GM13977 (cell line): ENCODE data around the gene SH3GL1.
A peak's percentile ranks its signal among the peaks of the same experiment; 100 is the strongest.
"Not testable (repeated sequence)": the region's sequence is repeated elsewhere in the genome, so short reads cannot be mapped to it uniquely, and the experiment has no call there.

ENCODE experiments used
- DNase-seq: peaks from one replicate; pipeline ENCODE4 v3.0.0; 2012; ENCODE audit warnings: low spot score
- in situ Hi-C: fragments of 300-500 bp; cut with MboI; formaldehyde crosslinking; loops from one replicate; pipeline ENCODE4 v1.12.0; 2022; ENCODE audit warnings: low sequenced_read_pairs, low pct_unique_long_range_greater_than_20kb, mixed read lengths, inconsistent platforms; ENCODE audit not compliant: unreplicated experiment
- TF ChIP-seq, protein P1 (sequence below): IDR thresholded peaks from 2 replicates; pipeline ENCODE4 v1.5.1; 2012; ENCODE audit warnings: mild to moderate bottlenecking, control low read depth; ENCODE audit not compliant: insufficient read depth; ENCODE audit errors: extremely low read depth, missing control alignments

The SH3GL1 gene

DNA sequence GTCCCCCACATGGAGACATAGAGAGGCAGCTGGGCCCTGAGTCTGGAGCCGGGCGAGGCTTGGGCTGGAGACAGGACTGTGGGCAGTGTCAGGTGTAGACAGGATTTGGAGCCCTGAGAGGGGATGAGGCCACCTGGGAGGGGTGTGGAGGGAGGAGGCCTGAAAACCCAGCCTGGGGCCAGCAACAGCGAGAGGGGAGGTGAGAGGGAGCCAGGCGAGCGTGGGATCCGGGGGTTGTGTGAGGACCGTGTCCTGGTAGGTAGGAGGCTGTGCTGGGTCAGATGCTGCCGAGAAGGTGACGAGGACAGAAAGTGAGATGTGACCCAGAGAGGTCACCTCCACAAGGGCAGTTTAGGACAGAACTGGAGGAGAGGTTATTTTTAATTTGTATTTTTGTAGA, 49.6 kb downstream of the SH3GL1 start:
- TF ChIP-seq, protein P1, sequence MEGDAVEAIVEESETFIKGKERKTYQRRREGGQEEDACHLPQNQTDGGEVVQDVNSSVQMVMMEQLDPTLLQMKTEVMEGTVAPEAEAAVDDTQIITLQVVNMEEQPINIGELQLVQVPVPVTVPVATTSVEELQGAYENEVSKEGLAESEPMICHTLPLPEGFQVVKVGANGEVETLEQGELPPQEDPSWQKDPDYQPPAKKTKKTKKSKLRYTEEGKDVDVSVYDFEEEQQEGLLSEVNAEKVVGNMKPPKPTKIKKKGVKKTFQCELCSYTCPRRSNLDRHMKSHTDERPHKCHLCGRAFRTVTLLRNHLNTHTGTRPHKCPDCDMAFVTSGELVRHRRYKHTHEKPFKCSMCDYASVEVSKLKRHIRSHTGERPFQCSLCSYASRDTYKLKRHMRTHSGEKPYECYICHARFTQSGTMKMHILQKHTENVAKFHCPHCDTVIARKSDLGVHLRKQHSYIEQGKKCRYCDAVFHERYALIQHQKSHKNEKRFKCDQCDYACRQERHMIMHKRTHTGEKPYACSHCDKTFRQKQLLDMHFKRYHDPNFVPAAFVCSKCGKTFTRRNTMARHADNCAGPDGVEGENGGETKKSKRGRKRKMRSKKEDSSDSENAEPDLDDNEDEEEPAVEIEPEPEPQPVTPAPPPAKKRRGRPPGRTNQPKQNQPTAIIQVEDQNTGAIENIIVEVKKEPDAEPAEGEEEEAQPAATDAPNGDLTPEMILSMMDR = no peak
- in situ Hi-C loops = loop anchor here (10.0 kb wide), 1 partner anchor 76 kb away; the partner anchor contains the start of gene SHD
- DNase-seq = no peak

DNA sequence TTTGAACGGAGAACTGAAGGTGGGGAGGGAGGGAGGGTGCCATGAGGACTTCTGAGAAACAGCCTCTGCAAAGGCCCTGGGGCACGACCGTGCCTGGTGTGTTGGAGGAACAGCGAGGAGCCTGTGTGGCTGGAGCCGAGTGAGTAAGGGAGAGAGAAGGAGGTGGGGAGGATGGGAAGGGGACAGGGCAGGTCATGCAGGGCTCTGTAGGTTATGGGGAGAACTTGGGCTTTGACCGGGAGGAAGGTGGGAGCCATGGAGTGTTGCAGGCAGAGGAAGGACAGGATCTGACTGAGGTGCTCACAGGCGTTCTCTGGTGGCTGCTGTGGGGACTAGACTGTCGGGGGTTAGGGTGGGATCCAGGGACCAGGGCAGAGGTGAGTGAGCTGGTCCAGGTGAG, 50.2 kb downstream of the SH3GL1 start:
- DNase-seq = no peak
- in situ Hi-C loops = loop anchor here (10.0 kb wide), 1 partner anchor 75 kb away; the partner anchor contains the start of gene SHD
- TF ChIP-seq, protein P1 = no peak

DNA sequence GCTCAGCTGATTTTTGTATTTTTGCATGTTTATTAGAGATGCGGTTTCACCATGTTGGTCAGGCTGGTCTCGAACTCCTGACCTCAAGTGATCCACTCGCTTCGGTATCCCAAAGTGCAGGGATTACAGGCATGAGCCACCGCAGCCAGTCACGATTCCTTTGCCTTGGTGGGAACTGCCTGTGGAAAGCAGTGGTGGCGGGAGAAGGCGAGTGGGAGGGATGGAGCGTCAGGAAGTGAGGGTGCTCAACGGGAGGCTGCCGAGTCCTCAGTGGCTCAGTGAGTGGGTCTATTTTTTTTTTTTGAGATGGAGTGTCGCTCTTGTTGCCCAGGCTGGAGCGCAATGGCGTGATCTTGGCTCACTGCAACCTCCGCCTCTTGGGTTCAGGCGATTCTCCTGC, 51.1 kb downstream of the SH3GL1 start:
- in situ Hi-C loops, DNase-seq: not testable (repeated sequence)

DNA sequence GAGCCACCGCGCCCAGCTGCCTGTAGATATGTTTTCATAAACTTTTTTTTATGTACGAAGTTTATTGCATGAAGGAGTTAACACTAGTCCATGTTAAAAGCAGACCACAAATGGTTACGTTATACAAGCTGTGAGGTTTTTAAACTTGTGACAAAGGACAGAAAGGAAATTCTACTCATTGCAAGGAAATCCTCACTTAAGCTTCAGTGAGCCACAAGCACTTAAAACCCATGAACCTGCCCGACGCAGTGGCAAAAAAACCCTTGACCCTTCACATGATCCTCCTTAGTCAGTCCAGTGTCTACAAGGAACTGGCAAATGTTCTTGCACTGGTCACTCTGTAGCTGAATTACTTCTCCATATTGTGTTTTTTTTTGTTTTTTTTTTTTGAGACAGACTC, 52.8 kb downstream of the SH3GL1 start:
- no peak for DNase-seq
- in situ Hi-C loops = no loop called here
- TF ChIP-seq, protein P1 = no peak

DNA sequence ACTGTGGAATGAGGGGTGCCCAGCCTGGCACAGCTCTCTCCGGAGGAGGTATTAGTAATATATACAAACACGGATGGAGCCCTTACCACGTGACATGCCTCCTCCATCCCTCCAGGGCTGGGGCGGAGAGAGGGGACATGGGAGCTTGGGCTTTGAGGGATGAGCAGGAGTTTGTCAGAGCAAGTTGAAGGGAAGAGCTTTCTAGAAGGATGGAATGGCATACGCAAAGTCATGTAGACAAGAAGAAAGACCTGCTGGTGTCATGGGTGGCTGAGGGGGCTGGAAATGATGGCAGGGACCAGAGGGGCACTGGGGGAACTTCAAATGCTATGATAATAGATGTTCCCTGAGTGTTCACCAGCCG, 54.3 kb downstream of the SH3GL1 start:
- in situ Hi-C loops = no loop called here
- DNase-seq = no peak
- TF ChIP-seq, protein P1 = no peak

DNA sequence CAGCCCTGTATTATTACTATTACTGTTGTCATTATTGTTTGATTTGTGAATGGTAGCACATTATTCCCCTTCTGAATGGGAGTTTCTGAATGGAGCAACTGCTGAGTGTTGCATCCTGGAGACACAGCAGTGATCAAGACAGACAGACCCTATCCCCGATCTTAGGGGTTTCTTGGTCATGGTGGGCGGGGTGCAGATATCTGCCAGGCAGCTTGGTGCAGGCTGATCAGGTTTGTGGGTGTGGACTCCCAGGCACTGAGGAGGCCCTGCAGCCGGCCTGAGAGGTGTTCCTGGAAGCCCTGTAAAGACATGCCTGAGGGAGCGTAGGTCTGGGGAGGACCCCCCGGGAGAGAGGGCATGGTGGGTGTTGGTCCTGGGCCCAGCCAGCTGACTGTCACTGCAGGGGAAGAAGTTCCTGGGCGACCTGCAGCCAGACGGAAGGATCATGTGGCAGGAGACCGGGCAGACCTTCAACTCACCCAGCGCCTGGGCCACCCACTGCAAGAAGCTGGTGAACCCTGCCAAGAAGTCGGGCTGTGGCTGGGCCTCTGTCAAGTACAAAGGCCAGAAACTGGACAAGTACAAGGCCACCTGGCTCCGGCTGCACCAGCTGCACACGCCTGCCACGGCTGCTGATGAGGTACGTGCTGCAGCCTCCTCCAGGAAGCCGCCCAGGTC, 54.9 kb downstream of the SH3GL1 start:
- in situ Hi-C loops = no loop called here
- TF ChIP-seq, protein P1 = no peak
- no peak for DNase-seq

DNA sequence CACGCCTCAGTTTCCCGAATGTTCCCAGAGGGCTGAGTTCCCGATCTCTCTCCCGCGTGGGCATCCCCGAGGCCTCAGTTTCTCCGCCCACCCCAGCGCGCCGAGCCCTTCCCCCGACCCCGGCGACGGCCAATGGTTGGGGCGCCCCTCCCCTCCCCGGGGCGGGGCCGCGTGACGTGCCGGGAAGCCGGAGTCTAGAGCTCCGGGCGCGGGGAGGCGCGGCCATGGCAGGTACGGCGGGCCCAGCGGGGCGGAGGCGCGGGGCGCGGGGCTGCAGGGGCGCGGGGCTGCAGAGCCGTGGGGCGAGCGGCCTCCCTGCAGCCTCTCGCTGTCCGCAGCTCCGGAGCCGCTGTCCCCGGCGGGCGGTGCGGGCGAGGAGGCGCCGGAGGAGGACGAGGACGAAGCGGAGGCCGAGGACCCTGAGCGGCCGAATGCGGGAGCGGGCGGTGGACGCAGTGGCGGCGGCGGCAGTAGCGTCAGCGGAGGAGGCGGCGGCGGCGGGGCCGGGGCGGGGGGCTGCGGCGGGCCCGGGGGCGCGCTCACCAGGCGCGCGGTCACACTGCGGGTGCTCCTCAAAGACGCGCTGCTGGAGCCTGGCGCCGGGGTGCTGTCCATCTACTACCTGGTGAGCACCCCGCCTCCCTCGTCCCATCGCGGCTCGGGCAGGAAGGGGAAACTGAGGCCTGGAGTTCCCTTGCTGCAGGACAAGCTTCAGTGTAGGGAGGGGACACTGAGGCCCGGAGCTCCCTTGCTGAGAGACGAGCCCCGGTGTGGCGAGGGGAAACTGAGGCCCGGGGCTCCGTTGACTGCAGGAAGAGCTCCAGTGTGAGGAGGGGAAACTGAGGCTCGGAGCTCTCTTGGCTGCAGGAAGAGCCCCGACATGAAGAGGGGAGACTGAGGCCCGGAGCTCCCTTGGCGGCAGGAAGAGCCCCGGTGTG, 56.7 kb downstream of the SH3GL1 start, which contains the start of gene MPND:
Gene MPND, plus strand, starts transcription at position 193 of the 938 bp plus-strand sequence. Its CDS starts 32 bp downstream, at position 225.
- TF ChIP-seq, protein P1 = no peak
- in situ Hi-C loops = no loop called here
- DNase-seq = peak; percentile 92
